ENCODE measurements around the gene MELK. TPM values are rescaled to one million over a fixed set of nuclear protein-coding genes. Genes with fewer than 3 reads are reported as not detected.

MELK gene
- total and polyA plus RNA-seq, 2 of the 13 experiments (the other 11 are each of a cell fraction or from before 2014, with no cell fraction given) = 16.7 to 50.4 TPM

- TF ChIP-seq ZNF800 (CRISPR knock-in tag; IDR thresholded peaks at IDR 0.05) (no peak), ZNF720 (CRISPR knock-in tag; IDR thresholded peaks at IDR 0.05) (no peak), ARNTL (CRISPR knock-in tag; IDR thresholded peaks at IDR 0.05) (peak; percentile 33; the same call in 1 of the 2 replicates), STAT5B (CRISPR knock-in tag; IDR thresholded peaks at IDR 0.05) (no peak), ZNF260 (CRISPR knock-in tag; IDR thresholded peaks at IDR 0.05; ENCODE audit: borderline replicate concordance, low read depth) (no peak), KDM5B (CRISPR knock-in tag; IDR thresholded peaks at IDR 0.05; ENCODE audit: borderline replicate concordance) (peak; percentile 75; the same call in 1 of the 2 replicates), ZNF225 (CRISPR knock-in tag; IDR thresholded peaks at IDR 0.05) (no peak), CTCF (CRISPR knock-in tag; IDR thresholded peaks at IDR 0.05) (peak; percentile 4; the same call in 1 of the 2 replicates), E2F5 (CRISPR knock-in tag; conservative IDR thresholded peaks at IDR 0.05) (peak; percentile 97), ZNF576 (CRISPR knock-in tag; IDR thresholded peaks at IDR 0.05) (no peak; the same call in 1 of the 2 replicates), HNRNPUL1 (IDR thresholded peaks at IDR 0.05; ENCODE audit: low read depth, low read length) (no peak), HIC2 (CRISPR knock-in tag; IDR thresholded peaks at IDR 0.05; ENCODE audit: low read depth) (no peak), JDP2 (CRISPR knock-in tag; IDR thresholded peaks at IDR 0.05; ENCODE audit: borderline replicate concordance) (no peak), ZBTB4 (CRISPR knock-in tag; IDR thresholded peaks at IDR 0.05; ENCODE audit: borderline replicate concordance) (no peak), ZNF24 (IDR thresholded peaks at IDR 0.05) (no peak), ZNF275 (CRISPR knock-in tag; IDR thresholded peaks at IDR 0.05; ENCODE audit: borderline replicate concordance) (no peak)
Observed at GRCh38 chr9:36572515-36573418, at the start of gene MELK (continued).
